ENCODE data around the gene KAT6B.
A peak's percentile ranks its signal among the peaks of the same experiment; 100 is the strongest.
"Not testable (repeated sequence)": the region's sequence is repeated elsewhere in the genome, so short reads cannot be mapped to it uniquely, and the experiment has no call there.

The KAT6B gene

DNA sequence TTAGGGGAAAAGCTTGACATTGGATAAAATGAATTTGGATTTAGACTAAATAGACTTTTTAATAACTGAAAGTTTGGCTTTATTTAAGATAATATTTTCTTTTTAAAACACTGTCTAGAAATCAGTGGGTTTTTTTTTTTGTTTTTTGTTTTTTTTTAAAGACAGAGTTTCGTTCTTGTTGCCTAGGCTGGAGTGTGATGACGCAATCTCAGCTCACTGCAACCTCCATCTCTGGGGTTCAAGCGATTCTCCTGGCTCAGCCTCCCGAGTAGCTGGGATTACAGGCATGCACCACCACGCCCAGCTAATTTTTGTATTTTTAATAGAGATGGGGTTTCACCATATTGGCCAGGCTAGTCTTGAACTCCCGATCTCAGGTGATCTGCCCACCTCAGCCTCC lies 66.9 kb downstream of the KAT6B start:
- not testable (repeated sequence) for DNase-seq

- no peak for DNase-seq
Observed at GRCh38 chr10:74896788-74897527, 70.6 kb downstream of the KAT6B start.

- peak; percentile 26 for DNase-seq
Observed at GRCh38 chr10:74898201-74898976, 72.0 kb downstream of the KAT6B start.

DNA sequence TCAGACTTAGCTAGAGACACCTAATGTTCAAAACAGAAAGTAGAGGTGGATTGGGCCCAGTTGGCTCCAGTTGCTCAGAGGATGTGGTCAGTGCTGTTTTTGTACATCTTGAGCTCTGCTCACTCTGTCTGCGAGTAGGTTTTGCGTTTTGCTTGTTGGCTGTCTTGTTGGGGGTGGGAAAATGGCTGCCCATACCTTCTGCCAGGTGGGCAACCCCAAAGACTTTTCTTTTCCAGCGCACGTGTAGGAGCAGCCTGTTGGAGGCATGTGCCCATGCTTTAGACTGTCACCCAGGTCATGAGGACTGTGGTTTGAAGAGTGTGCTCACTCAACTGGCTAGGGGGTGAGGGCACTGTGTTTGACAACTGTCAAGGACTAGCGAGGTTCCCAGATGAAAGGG lies 73.9 kb downstream of the KAT6B start:
- DNase-seq, result peak; percentile 23

GRCh38 chr10:74901301-74901700 lies 74.9 kb downstream of the KAT6B start:
- no peak for DNase-seq

- DNase-seq, result no peak
Observed at GRCh38 chr10:74901867-74902450, 75.6 kb downstream of the KAT6B start.

GRCh38 chr10:74903491-74903890 lies 77.1 kb downstream of the KAT6B start:
- no peak for DNase-seq

DNA sequence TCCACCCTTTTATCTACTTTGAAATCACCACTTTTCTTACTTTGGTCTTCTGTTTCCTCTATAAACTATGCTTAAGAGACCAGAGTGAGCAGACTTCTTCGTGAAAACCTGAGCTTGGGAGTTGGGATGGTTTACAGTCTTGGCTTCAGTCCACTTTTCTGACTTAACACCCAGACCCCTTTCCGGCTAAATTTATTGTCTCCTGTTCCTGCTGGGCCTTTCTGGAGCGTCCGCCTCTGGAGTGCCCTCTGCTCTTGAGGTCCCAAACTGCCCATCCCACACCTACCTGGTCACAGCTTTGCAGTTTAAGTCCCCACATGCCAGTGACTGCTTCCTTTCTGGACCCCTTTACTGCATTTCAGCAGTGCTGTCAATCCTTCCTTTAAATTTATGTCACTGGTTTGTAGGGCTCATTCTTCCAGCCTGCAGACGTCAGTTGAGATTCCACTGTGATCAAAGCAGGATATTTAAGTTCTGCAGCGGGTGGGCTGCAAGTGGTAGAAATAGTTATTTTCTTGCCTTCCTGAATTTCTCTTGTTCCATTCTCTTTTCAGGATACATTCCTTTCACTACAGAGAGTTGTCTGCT lies 80.3 kb downstream of the KAT6B start:
- no peak for DNase-seq

DNA sequence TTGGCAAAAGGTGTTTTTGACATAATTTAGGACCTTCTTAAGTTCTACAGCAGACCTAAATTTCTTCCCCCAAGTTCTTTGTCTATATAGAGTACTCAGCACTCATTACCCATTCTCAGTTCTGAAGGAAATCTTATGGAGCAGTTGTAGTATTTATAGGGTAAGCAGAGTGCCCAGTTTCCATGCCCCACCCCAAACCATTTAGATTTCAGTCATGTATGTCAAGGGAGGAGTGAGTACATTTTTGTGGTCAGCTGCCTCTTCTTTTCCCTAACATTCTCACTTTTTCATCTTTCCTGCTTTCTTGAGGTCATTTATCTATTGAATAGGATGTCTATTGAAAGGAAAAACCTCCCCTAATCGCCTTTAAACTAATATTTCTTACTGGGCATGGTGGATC lies 83.3 kb downstream of the KAT6B start:
- no peak for DNase-seq

- DNase-seq, result no peak
Observed at GRCh38 chr10:74910241-74910975, 84.0 kb downstream of the KAT6B start.

GRCh38 chr10:74910976-74911350 lies 84.6 kb downstream of the KAT6B start:
- no peak for DNase-seq

GRCh38 chr10:74912182-74912581 lies 85.8 kb downstream of the KAT6B start:
- DNase-seq, result no peak

DNA sequence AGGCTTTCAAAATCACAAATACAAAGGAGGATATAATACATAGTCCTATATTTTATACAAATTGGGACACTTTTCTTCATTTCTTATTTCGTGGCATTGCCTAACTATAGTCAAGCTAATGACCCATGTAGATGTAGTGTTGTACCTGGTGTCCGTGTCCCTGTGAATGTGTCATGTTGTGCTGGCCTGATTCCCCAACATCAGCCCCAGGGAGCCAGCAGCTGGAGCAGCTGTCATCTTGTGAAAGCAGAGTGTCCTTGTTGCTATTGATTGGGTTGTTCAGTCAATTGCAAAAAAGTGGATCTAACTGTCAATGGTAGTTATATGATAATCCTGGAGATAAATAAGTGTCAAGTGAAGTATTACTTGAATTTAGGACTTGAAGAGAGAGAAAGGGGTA lies 86.3 kb downstream of the KAT6B start:
- DNase-seq, result no peak

DNA sequence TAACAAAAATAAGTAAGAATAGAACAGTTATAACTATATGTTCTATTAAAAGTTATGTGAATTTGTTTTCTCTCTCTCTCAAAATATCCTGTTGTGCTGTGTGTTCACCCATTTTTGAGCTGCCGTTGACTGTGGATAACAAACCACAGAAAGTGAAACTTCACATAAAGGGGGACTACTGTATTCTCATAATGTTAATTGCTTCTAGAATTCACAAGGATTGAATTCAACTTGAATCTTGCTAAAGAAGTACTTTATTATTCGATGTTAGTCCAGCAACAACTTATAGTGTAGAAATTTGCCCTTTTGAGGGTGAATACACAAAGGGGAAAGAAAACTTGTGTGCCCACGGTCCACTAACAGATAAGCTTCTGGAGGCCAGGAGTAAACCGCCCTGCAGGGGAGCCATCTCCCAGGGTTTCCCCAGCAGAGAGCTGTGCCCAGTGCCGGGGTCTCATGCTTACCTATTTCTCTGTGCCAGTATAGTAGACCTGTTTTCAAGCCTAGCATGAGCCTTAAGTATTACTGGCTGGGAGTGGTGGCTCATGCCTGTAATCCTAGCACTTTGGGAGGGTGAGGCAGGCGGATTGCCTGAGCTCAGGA lies 87.1 kb downstream of the KAT6B start:
- no peak for DNase-seq

DNA sequence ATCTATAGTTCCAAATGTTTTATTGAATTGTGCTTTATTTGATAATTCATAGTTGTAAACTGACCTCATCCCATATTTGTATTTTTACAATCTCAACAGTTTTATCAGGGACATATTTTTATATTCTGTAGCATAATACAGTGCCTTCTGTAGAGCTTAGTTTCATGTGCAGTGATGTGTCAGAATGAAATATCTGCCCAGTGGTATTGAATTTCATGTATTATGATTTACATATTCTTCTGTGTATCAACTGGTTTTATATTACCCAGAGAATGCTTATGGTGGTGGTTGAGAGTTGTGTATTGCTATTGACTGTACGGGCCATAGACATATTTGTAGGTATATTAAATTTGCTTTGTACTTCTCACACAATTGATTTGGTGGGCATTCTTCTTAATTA lies 89.9 kb downstream of the KAT6B start:
- no peak for DNase-seq

- no peak for DNase-seq
Observed at GRCh38 chr10:74917481-74918077, 91.2 kb downstream of the KAT6B start.

- no peak for DNase-seq
Observed at GRCh38 chr10:74919671-74920070, 93.3 kb downstream of the KAT6B start.

DNA sequence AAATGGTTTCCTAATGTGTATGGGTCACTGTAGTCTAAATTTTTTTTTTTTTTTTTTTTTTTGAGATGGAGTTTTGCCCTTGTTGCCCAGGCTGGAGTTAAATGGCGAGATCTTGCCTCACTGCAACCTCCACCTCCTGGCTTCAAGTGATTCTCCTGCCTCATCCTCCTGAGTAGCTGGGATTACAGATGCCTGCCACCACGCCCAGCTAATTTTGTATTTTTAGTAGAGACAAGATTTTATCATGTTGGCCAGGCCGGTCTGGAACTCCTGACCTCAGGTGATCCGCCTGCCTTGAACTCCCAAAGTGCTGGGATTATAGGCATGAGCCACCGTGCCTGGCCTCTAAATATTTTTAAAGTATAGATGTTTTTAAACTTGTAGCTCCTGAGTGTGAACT lies 94.7 kb downstream of the KAT6B start:
- DNase-seq, result not testable (repeated sequence)

DNA sequence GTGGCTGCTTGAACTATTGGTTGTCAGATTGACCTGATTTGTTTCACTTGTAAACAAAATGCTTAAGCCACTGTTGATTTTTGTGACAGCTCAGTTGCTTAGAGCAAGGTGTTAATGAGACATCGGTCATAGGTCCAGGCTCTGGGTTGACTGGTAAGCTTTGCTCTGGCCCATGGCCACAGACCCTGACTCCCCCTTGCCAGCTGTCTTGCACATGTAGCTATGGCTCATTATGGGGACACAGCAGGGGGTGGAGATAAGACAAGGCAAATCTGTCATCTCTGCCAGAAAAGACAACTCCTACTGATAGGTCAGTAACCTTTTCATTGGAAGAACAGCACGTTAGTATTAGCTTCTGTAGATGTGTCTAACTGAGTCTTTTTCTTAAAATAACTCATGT lies 95.3 kb downstream of the KAT6B start:
- no peak for DNase-seq

DNA sequence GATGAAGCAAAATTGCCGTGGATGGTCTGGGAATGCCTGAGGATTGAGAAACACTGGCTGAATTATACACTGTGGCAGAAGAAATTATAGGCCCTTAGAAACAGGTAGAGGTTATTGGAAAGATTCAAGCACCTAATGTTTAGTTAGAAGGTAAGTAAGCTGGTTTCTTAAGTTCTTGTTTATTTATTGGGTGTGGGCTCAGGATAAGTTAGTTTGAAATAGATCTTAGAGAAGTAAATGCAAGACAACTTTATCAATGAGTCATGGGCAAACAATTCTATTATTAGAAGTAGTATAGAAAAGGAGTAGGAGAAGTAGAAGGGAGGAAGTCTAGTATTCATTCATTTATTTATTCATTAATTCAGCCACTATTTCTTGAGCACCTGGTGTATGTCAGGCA lies 96.5 kb downstream of the KAT6B start:
- DNase-seq, result no peak

GRCh38 chr10:74923556-74923955 lies 97.2 kb downstream of the KAT6B start:
- DNase-seq, result no peak
